Activated T-cell treated with anti-CD3 and anti-CD28 coated beads, Interleukin-2, amount 50 U/mL, for 24 hours (primary cell): ENCODE results near the gene TMEM217.

Experiments used
- DNase-seq: peaks from one replicate; pipeline ENCODE4 v3.0.0-alpha.2; 2020
- H3K27ac Mint-ChIP-seq: 2 replicates; pipeline ENCODE4 v1.8.0; 2020; ENCODE audit warnings: mild to moderate bottlenecking, mixed read lengths
- H3K27me3 Mint-ChIP-seq: 2 replicates; pipeline ENCODE4 v1.8.0; 2020; ENCODE audit warnings: mixed read lengths
- H3K36me3 Mint-ChIP-seq: 2 replicates; pipeline ENCODE4 v1.8.0; 2020; ENCODE audit warnings: low read depth, mixed read lengths
- H3K4me1 Mint-ChIP-seq: 2 replicates; pipeline ENCODE4 v1.8.0; 2020; ENCODE audit warnings: low read depth, mixed read lengths
- H3K4me3 Mint-ChIP-seq: 2 replicates; pipeline ENCODE4 v1.8.0; 2020; ENCODE audit warnings: mild to moderate bottlenecking, moderate library complexity, mixed read lengths
- H3K9me3 Mint-ChIP-seq: 2 replicates; pipeline ENCODE4 v1.8.0; 2020; ENCODE audit warnings: mixed read lengths

The TMEM217 gene

DNA sequence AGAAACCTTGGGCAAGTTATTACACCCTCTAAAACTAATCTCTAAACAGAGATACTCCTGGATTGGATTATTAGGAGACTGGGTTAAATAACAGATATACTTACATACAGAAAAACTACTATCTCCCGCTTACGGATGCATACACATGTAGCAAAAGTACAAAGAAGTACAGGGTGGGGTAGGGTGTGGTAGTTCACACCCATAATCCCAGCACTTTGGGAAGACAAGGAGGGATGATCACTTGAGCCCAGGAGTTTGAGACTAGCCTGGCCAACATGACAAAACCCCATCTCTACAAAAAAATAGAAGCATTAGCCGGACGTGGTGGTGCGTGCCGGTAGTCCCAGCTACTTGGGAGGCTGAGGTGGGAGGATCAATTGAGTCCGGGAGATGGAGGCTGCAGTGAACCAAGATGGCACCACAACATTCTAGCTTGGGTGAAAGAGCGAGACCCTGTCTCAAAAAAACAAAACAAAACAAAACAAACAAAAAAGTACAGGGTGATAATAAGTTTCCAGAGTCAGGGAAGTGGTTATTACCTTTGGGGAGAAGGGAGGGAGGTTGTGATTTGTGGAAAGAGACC lies 79.9 kb downstream of the TMEM217 start:
- H3K9me3 Mint-ChIP-seq = no peaks in the 10 kb centered on the region
- no peak for DNase-seq
- H3K27ac Mint-ChIP-seq = peak overlapping the region; percentile 9
- H3K4me3 Mint-ChIP-seq = no peak overlapping the region
- peaks cover 73% of the 10 kb centered on the region for H3K4me1 Mint-ChIP-seq
- no peaks in the 10 kb centered on the region for H3K27me3 Mint-ChIP-seq
- peaks cover 44% of the 10 kb centered on the region for H3K36me3 Mint-ChIP-seq

GRCh38 chr6:37177077-37177934 lies 80.6 kb downstream of the TMEM217 start:
- no peak for DNase-seq
- H3K4me3 Mint-ChIP-seq = no peak overlapping the region
- H3K27ac Mint-ChIP-seq = peak overlapping the region; percentile 59
- no peaks in the 10 kb centered on the region for H3K27me3 Mint-ChIP-seq
- peaks cover 73% of the 10 kb centered on the region for H3K4me1 Mint-ChIP-seq
- no peaks in the 10 kb centered on the region for H3K9me3 Mint-ChIP-seq
- peaks cover 51% of the 10 kb centered on the region for H3K36me3 Mint-ChIP-seq

- H3K27ac Mint-ChIP-seq = peak overlapping the region; percentile 95
- no peak for DNase-seq
- H3K4me1 Mint-ChIP-seq = peaks cover 69% of the 10 kb centered on the region
- H3K36me3 Mint-ChIP-seq = peaks cover 60% of the 10 kb centered on the region
- no peaks in the 10 kb centered on the region for H3K27me3 Mint-ChIP-seq
- H3K4me3 Mint-ChIP-seq = peak overlapping the region; percentile 91
- no peaks in the 10 kb centered on the region for H3K9me3 Mint-ChIP-seq
These were observed 81.5 kb downstream of the TMEM217 start for GRCh38 chr6:37176268-37177076.

DNA sequence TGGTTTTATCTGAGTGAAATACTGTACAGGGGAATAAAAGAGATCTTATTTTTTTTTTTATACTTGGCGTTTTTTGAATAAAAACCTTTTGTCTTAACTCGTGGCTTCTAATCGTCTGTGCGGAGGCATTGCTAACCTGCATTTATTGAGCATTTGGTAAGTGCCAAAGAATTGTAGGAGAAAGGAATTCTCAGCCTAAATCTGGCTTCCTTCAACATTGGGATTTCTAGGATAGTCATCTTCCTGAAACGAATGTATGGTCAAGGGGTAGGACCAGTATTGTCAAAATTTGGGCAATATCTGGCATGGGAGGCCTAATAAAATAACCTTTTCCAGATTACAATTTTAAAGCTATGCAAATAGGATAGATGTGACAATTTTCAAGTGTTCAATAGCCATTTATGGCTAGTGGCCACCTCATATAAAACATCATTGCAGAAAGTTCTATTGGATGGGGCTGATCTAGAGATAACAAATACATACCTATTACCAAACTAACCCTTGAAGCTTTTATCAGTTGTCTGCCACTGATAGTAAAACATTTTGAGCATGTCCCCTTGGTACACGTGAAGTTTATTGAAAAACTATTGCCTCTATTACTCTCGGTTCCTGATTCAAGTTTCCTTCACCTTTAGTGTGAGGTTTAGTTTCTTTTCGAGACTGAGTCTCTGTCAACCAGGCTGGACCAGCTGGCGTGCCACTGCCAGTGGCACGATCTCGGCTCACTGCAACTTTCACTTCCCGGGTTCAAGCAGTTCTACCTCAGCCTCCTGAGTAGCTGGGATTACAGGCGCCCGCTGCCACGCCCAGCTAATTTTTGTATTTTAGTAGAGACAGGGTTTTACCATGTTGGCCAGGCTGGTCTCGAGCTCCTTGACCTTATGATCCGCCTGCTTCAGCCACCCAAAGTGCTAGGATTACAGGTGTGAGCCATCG lies 82.3 kb downstream of the TMEM217 start:
- peak overlapping the region; percentile 95 for H3K27ac Mint-ChIP-seq
- no peak for DNase-seq
- H3K36me3 Mint-ChIP-seq = peaks cover 68% of the 10 kb centered on the region
- peaks cover 64% of the 10 kb centered on the region for H3K4me1 Mint-ChIP-seq
- H3K9me3 Mint-ChIP-seq = no peaks in the 10 kb centered on the region
- H3K27me3 Mint-ChIP-seq = no peaks in the 10 kb centered on the region
- H3K4me3 Mint-ChIP-seq = peak overlapping the region; percentile 91

GRCh38 chr6:37174515-37175331 lies 83.2 kb downstream of the TMEM217 start:
- Mint-ChIP-seq H3K4me1 (peaks cover 58% of the 10 kb centered on the region), H3K4me3 (peak overlapping the region; percentile 91), H3K27ac (peak overlapping the region; percentile 95), H3K9me3 (no peaks in the 10 kb centered on the region), H3K27me3 (no peaks in the 10 kb centered on the region), H3K36me3 (peaks cover 69% of the 10 kb centered on the region)
- DNase-seq = no peak

DNA sequence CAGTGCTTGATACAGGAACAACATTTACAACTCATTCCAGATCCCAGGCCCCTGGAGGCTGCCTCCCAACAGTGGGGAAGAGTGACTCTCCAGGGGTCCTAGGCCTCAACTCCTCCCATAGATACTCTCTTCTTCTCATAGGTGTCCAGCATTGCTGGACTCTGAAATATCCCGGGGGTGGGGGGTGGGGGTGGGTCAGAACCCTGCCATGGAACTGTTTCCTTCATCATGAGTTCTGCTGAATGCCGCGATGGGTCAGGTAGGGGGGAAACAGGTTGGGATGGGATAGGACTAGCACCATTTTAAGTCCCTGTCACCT lies 83.8 kb downstream of the TMEM217 start:
- Mint-ChIP-seq H3K27ac (peak overlapping the region; percentile 95), H3K36me3 (peaks cover 71% of the 10 kb centered on the region), H3K4me1 (peaks cover 62% of the 10 kb centered on the region), H3K4me3 (peak overlapping the region; percentile 91), H3K9me3 (no peaks in the 10 kb centered on the region), H3K27me3 (no peaks in the 10 kb centered on the region)
- no peak for DNase-seq

DNA sequence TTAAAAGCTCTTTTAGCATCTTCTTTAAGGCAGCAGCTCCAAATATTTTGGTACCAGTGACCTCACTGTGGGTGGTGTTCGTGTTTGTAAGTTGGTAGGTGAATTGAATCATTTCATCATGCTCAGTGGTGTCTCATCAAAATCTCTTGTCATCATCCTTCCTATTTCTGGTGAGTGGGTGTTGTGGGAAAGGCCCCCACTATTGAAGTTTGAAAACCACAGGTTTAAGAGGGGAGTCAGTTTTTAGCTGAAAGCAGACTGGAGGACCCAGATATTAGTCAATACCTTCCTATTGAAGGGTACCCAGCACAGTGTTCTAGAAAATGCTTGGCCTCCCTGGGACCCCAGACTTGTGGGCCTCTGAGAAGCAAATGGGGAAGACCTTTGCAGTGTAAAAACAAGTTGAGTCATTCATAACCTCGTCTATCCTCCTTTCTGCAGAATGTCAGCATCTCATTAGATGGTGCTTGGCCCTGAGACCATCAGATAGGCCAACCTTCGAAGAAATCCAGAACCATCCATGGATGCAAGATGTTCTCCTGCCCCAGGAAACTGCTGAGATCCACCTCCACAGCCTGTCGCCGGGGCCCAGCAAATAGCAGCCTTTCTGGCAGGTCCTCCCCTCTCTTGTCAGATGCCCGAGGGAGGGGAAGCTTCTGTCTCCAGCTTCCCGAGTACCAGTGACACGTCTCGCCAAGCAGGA lies 84.3 kb downstream of the TMEM217 start:
- DNase-seq = peak; percentile 75
- peak overlapping the region; percentile 91 for H3K4me3 Mint-ChIP-seq
- no peaks in the 10 kb centered on the region for H3K9me3 Mint-ChIP-seq
- peaks cover 67% of the 10 kb centered on the region for H3K4me1 Mint-ChIP-seq
- H3K27ac Mint-ChIP-seq = peak overlapping the region; percentile 95
- no peaks in the 10 kb centered on the region for H3K27me3 Mint-ChIP-seq
- H3K36me3 Mint-ChIP-seq = peaks cover 71% of the 10 kb centered on the region

GRCh38 chr6:37172912-37173492 lies 84.9 kb downstream of the TMEM217 start:
- H3K36me3 Mint-ChIP-seq = peaks cover 71% of the 10 kb centered on the region

DNA sequence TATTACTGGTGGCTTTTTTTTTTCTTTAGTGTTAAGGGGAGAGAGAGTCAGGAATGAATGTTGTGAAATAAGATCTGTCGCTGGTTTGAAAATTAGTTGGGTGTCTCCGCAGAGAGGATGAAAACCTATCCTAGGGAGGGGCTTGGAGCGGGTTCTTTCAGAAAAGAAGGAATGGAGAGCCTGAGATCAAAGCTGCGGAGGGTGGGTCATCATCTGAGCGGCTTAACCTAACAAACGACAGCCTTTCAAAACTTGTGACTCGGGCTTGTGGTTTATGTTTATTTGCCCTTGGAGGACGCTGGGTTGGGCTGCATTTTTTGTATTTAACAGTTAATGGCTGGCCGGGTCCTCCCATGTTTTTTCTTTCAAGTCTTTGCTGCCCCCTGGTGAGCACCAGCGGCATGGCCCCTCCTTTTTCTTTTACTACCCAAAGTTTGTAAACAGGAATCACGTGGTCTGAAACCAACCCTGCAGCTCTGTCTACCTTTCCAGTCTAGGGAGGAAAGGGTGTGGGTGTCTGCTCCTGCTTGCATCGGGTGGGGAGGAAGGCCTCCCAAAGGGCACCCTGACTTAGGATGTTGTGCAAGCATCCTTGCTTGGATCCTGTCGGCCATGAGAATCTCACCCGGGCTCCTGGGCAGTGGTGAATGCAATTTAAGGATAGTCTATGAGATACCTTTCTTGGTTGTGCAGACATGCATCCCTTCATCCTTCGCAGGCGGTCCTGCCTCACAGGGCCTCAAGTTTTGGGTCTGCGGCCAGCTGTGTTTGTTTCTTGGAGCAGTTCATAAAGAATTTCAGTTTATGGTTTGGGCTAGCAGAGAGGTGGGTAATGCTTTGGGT lies 85.8 kb downstream of the TMEM217 start:
- peak; percentile 90 for DNase-seq
- no peaks in the 10 kb centered on the region for H3K9me3 Mint-ChIP-seq
- H3K27ac Mint-ChIP-seq = peak overlapping the region; percentile 95
- peaks cover 69% of the 10 kb centered on the region for H3K36me3 Mint-ChIP-seq
- H3K4me1 Mint-ChIP-seq = peaks cover 65% of the 10 kb centered on the region
- H3K4me3 Mint-ChIP-seq = peak overlapping the region; percentile 91
- H3K27me3 Mint-ChIP-seq = no peaks in the 10 kb centered on the region

More at GRCh38 chr6:37172912-37173492, 84.9 kb downstream of the TMEM217 start:
- Mint-ChIP-seq H3K9me3 (no peaks in the 10 kb centered on the region), H3K27me3 (no peaks in the 10 kb centered on the region), H3K4me1 (peaks cover 71% of the 10 kb centered on the region), H3K27ac (peak overlapping the region; percentile 95), H3K4me3 (peak overlapping the region; percentile 91)
- DNase-seq = no peak

- peak; percentile 72 for DNase-seq
These were observed 86.6 kb downstream of the TMEM217 start for GRCh38 chr6:37171201-37171969.

More at GRCh38 chr6:37171201-37171969, 86.6 kb downstream of the TMEM217 start:
- Mint-ChIP-seq H3K4me3 (peak overlapping the region; percentile 91), H3K36me3 (peaks cover 61% of the 10 kb centered on the region), H3K4me1 (peaks cover 57% of the 10 kb centered on the region), H3K27me3 (no peaks in the 10 kb centered on the region), H3K27ac (peak overlapping the region; percentile 95), H3K9me3 (no peaks in the 10 kb centered on the region)
